ENCODE results near the gene PLOD1.
A peak's percentile ranks its signal among the peaks of the same experiment; 100 is the strongest.

Gene PLOD1

DNA sequence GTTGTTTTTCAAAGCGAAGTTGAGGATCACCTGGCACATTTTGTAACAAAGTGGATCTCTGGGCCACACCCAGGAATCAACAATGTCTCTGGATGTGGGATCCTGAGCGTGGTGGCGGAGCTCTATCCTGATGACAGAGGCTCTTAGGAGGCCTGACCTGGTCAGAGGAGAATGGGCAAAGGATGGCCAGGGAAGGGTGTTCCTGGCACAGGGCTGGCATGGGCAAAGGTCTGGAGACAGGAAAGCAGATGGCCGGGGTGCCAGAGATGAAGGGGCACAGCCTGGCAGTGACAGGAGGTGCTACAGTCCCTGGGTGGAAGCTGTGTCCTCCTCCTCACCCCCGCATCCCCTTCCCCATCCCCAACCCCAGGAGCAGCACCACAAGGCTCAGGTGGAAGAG, 25.8 kb downstream of the PLOD1 start:
- DNase-seq (ENCODE audit: insufficient read length, low spot score) (no peak), FAIRE-seq (no peak)
- no peak for TF ChIP-seq CTCF (IDR thresholded peaks at IDR 0.05; ENCODE audit: insufficient read depth, missing control alignments)

DNA sequence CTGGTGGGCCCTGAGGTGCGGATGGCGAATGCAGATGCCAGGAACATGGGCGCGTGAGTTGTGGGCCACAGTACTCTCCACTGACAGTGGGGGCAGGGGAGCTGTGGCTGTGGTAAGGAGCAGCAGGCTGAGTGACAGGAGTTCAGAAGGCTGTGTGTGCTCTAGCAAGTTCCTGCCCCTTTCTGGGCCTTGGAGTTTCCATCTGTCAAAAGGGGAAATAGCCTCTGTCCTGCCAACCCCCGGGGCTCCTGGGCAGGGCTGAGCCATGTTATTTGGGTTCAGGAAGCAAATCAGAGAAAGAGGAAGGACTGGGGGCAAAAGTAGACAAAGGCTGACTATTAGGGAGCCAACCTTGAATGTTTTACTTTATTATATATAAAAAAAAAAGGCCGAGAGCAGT, 26.2 kb downstream of the PLOD1 start:
- FAIRE-seq (no peak), DNase-seq (ENCODE audit: insufficient read length, low spot score) (no peak)
- TF ChIP-seq CTCF (IDR thresholded peaks at IDR 0.05; ENCODE audit: insufficient read depth, missing control alignments): no peak

- FAIRE-seq (no peak), DNase-seq (ENCODE audit: insufficient read length, low spot score) (no peak)
- no peak for TF ChIP-seq CTCF (IDR thresholded peaks at IDR 0.05; ENCODE audit: insufficient read depth, missing control alignments)
These were observed 26.7 kb downstream of the PLOD1 start for GRCh38 chr1:11961230-11961629.

- no peak for FAIRE-seq
- TF ChIP-seq CTCF (IDR thresholded peaks at IDR 0.05; ENCODE audit: insufficient read depth, missing control alignments): no peak
- DNase-seq (ENCODE audit: insufficient read length, low spot score): no peak
These were observed 29.1 kb downstream of the PLOD1 start for GRCh38 chr1:11963622-11964021.

- FAIRE-seq: no peak
- DNase-seq (ENCODE audit: insufficient read length, low spot score): no peak
- TF ChIP-seq CTCF (IDR thresholded peaks at IDR 0.05; ENCODE audit: insufficient read depth, missing control alignments): no peak
These were observed 30.1 kb downstream of the PLOD1 start for GRCh38 chr1:11964656-11965055.

DNA sequence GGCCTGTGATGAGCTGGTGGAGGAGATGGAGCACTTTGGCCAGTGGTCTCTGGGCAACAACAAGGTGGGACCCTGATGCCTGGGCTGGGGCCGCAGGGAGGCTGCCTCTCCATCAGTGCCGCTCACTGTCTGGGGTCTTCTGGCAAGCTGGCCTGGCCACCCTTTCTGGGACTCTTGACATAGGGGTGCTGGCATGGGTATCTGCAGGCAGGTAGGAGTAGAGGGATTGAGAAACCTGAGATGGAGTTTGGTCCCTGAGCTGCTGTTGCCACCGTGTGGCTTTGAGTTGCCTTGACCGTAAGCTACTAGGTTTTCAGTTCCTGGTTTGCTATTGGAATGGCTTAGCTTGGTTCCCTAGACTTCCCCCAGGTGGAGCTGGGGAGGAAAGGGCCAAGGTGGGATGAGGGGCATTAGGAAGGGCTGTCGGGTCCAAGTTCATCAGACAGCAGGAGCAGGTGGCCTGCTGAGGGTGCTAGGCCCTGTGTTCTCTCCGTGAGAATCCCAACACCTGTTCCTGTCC, 32.6 kb downstream of the PLOD1 start:
- FAIRE-seq: no peak
- TF ChIP-seq CTCF (IDR thresholded peaks at IDR 0.05; ENCODE audit: insufficient read depth, missing control alignments): peak; percentile 29
- no peak for DNase-seq (ENCODE audit: insufficient read length, low spot score)

DNA sequence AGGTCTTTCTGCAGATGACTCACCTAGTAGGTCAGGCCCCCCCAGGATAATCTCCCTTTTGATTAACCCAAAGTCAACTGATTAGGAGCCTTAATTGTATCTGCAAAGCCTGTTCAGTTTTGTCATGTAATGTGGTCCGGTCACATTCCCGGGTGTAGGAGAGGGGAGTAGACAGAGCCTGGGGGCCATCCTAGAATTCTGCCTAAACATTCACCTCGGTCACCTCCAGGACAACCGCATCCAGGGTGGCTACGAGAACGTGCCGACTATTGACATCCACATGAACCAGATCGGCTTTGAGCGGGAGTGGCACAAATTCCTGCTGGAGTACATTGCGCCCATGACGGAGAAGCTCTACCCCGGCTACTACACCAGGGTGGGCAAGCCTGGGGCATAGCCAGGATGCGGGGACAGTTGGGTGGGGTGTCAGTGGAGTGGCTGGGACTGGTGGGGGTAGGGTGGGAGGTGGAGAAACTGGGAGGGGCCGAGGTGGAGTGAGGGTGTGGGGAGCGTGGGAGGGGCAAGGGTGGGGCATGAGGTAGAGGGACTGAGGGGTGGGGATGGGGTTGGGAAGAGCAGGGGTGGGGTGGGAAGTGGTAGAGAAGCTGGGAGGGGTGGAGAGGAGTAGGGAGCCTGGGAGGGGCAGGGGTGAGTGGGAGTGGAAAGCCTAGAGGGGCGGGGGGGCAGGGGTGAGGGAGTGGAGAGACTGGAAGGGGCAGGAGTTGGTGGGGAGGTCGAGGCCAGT, 36.1 kb downstream of the PLOD1 start:
- DNase-seq (ENCODE audit: insufficient read length, low spot score) (no peak), FAIRE-seq (no peak)
- no peak for TF ChIP-seq CTCF (IDR thresholded peaks at IDR 0.05; ENCODE audit: insufficient read depth, missing control alignments)
